HepG2 (cell line): Measurements from ENCODE around the gene ZNF121. TPM values are rescaled to one million over a fixed set of nuclear protein-coding genes. Genes with fewer than 3 reads are reported as not detected.

Experiments
- NKX3-1 ChIP-seq: sonication (generic); formaldehyde crosslinking; IDR thresholded peaks from 2 replicates; pipeline ENCODE4 v1.5.0; 2020; ENCODE audit warnings: missing genetic modification reagents
- PAX8 ChIP-seq: sonication (generic); formaldehyde crosslinking; IDR thresholded peaks from 2 replicates; pipeline ENCODE4 v1.8.0; 2022; ENCODE audit warnings: mild to moderate bottlenecking, missing genetic modification reagents, borderline replicate concordance
- SALL1 ChIP-seq: sonication (generic); formaldehyde crosslinking; IDR thresholded peaks from 2 replicates; pipeline ENCODE4 v1.8.0; 2022; ENCODE audit warnings: mild to moderate bottlenecking, missing genetic modification reagents
- ZBTB20 ChIP-seq: sonication (generic); formaldehyde crosslinking; IDR thresholded peaks from 2 replicates; pipeline ENCODE4 v1.8.1; 2023; ENCODE audit warnings: missing genetic modification reagents, low read depth, mild to moderate bottlenecking, borderline replicate concordance
- ZNF430 ChIP-seq: sonication (generic); formaldehyde crosslinking; IDR thresholded peaks from 2 replicates; pipeline ENCODE4 v1.9.0; 2021; ENCODE audit warnings: mild to moderate bottlenecking, missing genetic modification reagents
- ZNF432 ChIP-seq: sonication (generic); formaldehyde crosslinking; IDR thresholded peaks from 2 replicates; pipeline ENCODE4 v1.5.0; 2020; ENCODE audit warnings: missing genetic modification reagents, mild to moderate bottlenecking, borderline replicate concordance
- ZNF510 ChIP-seq: sonication (generic); formaldehyde crosslinking; IDR thresholded peaks from 2 replicates; pipeline ENCODE4 v1.4.0; 2020; ENCODE audit warnings: low read depth, mild to moderate bottlenecking, missing genetic modification reagents
- ZNF644 ChIP-seq: IDR thresholded peaks from 2 replicates; pipeline ENCODE4 v1.6.1; 2016; ENCODE audit warnings: low read depth
- ZNF749 ChIP-seq: sonication (generic); formaldehyde crosslinking; IDR thresholded peaks from 2 replicates; pipeline ENCODE4 v1.8.0; 2022; ENCODE audit warnings: mild to moderate bottlenecking, missing genetic modification reagents, moderate library complexity, borderline replicate concordance
- ZNF761 ChIP-seq: sonication (generic); formaldehyde crosslinking; conservative IDR thresholded peaks from 2 replicates; pipeline ENCODE4 v1.4.0; 2020; ENCODE audit warnings: mild to moderate bottlenecking, missing genetic modification reagents
- ZNF878 ChIP-seq: sonication (generic); formaldehyde crosslinking; IDR thresholded peaks from 2 replicates; pipeline ENCODE4 v1.8.1; 2023; ENCODE audit warnings: mild to moderate bottlenecking, missing genetic modification reagents, moderate library complexity
- polyA plus RNA-seq, 8 experiments: library from polyadenylated mRNA; depleted of rRNA in 3 of 8; stranded (reverse) in 7 of 8; unstranded in 1 of 8; fragments of >200 nt; fragmentation: Illumina TruSeq in 4 of 8; extraction: Trizol in 4 of 8; gene quantifications; 2 replicates each; pipeline versions ENCODE4 v1.2.1 to v1.2.3, GENCODE V29; 2011 to 2016; ENCODE audit warnings: low read depth in 4 of 8, missing spikeins in 1 of 8, mixed read lengths in 1 of 8; ENCODE audit not compliant: insufficient read depth in 1 of 8
- total RNA-seq, 5 experiments: library from RNA; depleted of rRNA; stranded (reverse); fragments of >200 nt; fragmentation: Illumina TruSeq; extraction: Trizol; gene quantifications; 2 replicates each; pipeline ENCODE4 v1.2.3, GENCODE V29; 2016; ENCODE audit warnings: low read depth in 1 of 5
- TF ChIP-seq, protein P1 (sequence below): sonication (generic); formaldehyde crosslinking; IDR thresholded peaks from 2 replicates; pipeline ENCODE4 v1.5.0; 2020; ENCODE audit warnings: mild to moderate bottlenecking, missing genetic modification reagents, moderate library complexity
- TF ChIP-seq, protein P2 (sequence below): sonication (generic); formaldehyde crosslinking; IDR thresholded peaks from 2 replicates; pipeline ENCODE4 v1.4.0; 2020; ENCODE audit warnings: missing genetic modification reagents, borderline replicate concordance
- TF ChIP-seq, protein P3 (sequence below): sonication (generic); formaldehyde crosslinking; IDR thresholded peaks from 2 replicates; pipeline ENCODE4 v1.5.0; 2020; ENCODE audit warnings: missing genetic modification reagents
- TF ChIP-seq, protein P4 (sequence below): sonication (generic); formaldehyde crosslinking; IDR thresholded peaks from 2 replicates; pipeline ENCODE4 v1.9.0; 2021; ENCODE audit warnings: missing genetic modification reagents, borderline replicate concordance

Gene ZNF121
- total and polyA plus RNA-seq, 2 of the 13 experiments (the other 11 are each of a cell fraction or from before 2014, with no cell fraction given) = 7.8 to 56.3 TPM

DNA sequence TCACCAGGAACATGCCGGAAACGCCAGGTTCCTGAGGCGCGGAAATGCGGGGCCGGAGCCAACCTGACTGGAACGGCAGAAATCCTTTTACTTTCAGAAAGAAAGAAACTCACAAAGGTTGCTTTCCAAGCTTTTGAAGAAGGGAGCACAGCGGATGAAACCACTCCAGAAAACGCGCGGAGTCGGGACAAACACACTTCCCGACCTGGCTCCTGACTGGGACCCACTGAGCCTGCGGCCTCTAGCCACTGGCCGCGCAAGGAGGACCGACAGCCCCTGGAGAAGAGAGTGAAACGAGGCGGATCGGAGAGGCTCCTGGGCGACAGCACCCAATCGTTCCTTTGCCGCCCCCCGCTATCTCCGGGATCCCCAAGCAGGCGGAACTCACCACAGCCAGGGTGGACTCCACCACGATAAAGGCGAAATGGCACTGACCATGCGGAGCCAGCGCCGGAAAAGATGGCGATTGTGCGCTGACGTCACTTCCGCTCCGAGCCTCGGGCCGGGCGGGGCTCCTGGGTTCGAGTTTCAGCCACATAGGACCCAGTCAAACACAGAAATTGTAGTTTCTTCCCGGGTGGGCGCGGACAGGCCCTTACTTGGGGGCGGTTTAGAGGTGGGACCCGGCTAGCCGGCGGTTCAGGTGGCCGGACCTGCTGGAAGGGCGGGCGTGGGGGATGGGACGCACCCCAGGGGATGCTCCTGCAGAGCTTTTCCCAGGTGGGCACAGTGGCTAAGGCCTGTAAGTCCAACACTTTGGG is at the start of gene ZNF121 (continued):
- TF ChIP-seq ZNF749 (0 out of 2 replicates have a peak, but pooled peaks have one; percentile 56), NKX3-1 (peak; percentile 54; the same call in 1 of the 2 replicates), ZNF878 (no peak), ZNF510 (CRISPR knock-in tag) (0 out of 2 replicates have a peak, but pooled peaks have one; percentile 45), PAX8 (CRISPR knock-in tag) (no peak), SALL1 (peak; percentile 83), ZBTB20 (peak; percentile 86; the same call in 1 of the 2 replicates), ZNF644 (0 out of 2 replicates have a peak, but pooled peaks have one; percentile 40), ZNF761 (CRISPR knock-in tag) (0 out of 2 replicates have a peak, but pooled peaks have one; percentile 35), ZNF430 (CRISPR knock-in tag) (peak; percentile 75; the same call in 1 of the 2 replicates), ZNF432 (no peak)
- TF ChIP-seq, protein P1, sequence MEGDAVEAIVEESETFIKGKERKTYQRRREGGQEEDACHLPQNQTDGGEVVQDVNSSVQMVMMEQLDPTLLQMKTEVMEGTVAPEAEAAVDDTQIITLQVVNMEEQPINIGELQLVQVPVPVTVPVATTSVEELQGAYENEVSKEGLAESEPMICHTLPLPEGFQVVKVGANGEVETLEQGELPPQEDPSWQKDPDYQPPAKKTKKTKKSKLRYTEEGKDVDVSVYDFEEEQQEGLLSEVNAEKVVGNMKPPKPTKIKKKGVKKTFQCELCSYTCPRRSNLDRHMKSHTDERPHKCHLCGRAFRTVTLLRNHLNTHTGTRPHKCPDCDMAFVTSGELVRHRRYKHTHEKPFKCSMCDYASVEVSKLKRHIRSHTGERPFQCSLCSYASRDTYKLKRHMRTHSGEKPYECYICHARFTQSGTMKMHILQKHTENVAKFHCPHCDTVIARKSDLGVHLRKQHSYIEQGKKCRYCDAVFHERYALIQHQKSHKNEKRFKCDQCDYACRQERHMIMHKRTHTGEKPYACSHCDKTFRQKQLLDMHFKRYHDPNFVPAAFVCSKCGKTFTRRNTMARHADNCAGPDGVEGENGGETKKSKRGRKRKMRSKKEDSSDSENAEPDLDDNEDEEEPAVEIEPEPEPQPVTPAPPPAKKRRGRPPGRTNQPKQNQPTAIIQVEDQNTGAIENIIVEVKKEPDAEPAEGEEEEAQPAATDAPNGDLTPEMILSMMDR (CRISPR knock-in tag) = peak; percentile 3; the same call in 1 of the 2 replicates
- TF ChIP-seq, protein P2, sequence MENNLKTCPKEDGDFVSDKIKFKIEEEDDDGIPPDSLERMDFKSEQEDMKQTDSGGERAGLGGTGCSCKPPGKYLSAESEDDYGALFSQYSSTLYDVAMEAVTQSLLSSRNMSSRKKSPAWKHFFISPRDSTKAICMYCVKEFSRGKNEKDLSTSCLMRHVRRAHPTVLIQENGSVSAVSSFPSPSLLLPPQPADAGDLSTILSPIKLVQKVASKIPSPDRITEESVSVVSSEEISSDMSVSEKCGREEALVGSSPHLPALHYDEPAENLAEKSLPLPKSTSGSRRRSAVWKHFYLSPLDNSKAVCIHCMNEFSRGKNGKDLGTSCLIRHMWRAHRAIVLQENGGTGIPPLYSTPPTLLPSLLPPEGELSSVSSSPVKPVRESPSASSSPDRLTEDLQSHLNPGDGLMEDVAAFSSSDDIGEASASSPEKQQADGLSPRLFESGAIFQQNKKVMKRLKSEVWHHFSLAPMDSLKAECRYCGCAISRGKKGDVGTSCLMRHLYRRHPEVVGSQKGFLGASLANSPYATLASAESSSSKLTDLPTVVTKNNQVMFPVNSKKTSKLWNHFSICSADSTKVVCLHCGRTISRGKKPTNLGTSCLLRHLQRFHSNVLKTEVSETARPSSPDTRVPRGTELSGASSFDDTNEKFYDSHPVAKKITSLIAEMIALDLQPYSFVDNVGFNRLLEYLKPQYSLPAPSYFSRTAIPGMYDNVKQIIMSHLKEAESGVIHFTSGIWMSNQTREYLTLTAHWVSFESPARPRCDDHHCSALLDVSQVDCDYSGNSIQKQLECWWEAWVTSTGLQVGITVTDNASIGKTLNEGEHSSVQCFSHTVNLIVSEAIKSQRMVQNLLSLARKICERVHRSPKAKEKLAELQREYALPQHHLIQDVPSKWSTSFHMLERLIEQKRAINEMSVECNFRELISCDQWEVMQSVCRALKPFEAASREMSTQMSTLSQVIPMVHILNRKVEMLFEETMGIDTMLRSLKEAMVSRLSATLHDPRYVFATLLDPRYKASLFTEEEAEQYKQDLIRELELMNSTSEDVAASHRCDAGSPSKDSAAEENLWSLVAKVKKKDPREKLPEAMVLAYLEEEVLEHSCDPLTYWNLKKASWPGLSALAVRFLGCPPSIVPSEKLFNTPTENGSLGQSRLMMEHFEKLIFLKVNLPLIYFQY = peak; percentile 31; the same call in 1 of the 2 replicates
- TF ChIP-seq, protein P3, sequence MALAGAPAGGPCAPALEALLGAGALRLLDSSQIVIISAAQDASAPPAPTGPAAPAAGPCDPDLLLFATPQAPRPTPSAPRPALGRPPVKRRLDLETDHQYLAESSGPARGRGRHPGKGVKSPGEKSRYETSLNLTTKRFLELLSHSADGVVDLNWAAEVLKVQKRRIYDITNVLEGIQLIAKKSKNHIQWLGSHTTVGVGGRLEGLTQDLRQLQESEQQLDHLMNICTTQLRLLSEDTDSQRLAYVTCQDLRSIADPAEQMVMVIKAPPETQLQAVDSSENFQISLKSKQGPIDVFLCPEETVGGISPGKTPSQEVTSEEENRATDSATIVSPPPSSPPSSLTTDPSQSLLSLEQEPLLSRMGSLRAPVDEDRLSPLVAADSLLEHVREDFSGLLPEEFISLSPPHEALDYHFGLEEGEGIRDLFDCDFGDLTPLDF (CRISPR knock-in tag) = peak; percentile 25; the same call in 1 of the 2 replicates
- TF ChIP-seq, protein P4, sequence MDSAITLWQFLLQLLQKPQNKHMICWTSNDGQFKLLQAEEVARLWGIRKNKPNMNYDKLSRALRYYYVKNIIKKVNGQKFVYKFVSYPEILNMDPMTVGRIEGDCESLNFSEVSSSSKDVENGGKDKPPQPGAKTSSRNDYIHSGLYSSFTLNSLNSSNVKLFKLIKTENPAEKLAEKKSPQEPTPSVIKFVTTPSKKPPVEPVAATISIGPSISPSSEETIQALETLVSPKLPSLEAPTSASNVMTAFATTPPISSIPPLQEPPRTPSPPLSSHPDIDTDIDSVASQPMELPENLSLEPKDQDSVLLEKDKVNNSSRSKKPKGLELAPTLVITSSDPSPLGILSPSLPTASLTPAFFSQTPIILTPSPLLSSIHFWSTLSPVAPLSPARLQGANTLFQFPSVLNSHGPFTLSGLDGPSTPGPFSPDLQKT (CRISPR knock-in tag) = no peak; the same call in 1 of the 2 replicates
